DMS53 treated with DMSO at 0.1 percent for 48 hours (cell line): ENCODE measurements around the gene PLEKHH3.
"Not testable (repeated sequence)": the region's sequence is repeated elsewhere in the genome, so short reads cannot be mapped to it uniquely, and the experiment has no call there.

Source experiments
- DNase-seq: peaks from one replicate; lab custom pipeline; 2025; ENCODE audit not compliant: unreplicated experiment; lab: John Stamatoyannopoulos, UW

The PLEKHH3 gene

GRCh38 chr17:42673885-42674754 lies 2.7 kb downstream of the PLEKHH3 start:
- no peak for DNase-seq

DNA sequence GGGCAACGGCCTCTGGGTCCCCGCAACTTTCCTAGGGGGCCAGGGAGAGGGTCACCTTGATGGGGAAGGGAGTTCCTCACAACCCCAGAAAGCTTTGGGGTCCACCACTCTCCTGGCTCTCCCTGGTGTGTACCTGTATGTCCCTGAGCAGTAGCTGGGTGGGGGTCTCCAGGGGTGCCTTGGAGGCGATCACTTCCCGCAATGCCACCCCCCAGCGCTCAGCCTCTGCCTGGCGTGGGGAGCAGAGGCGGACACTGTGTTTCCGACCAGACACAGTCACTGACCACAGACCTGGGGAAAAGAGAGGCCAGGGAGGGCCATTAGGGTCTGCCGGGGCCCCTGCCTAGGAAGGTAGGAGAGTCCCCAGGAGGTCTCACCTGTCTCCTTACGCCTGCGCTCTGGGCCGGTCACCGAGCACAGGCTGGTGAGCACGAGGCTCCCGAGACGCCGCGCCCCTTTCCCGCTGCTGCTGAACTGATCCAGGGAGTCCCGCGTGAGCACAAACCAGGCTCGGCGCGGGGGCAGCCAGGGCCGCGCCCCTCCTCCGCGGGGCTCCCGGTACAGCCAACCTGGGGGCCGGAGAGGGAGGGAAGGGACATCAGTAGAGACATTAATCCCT lies 3.4 kb downstream of the PLEKHH3 start:
- DNase-seq: no peak

GRCh38 chr17:42672038-42672437 lies 4.8 kb downstream of the PLEKHH3 start:
- no peak for DNase-seq

- no peak for DNase-seq
These were observed 5.8 kb downstream of the PLEKHH3 start for GRCh38 chr17:42670789-42671657.

DNA sequence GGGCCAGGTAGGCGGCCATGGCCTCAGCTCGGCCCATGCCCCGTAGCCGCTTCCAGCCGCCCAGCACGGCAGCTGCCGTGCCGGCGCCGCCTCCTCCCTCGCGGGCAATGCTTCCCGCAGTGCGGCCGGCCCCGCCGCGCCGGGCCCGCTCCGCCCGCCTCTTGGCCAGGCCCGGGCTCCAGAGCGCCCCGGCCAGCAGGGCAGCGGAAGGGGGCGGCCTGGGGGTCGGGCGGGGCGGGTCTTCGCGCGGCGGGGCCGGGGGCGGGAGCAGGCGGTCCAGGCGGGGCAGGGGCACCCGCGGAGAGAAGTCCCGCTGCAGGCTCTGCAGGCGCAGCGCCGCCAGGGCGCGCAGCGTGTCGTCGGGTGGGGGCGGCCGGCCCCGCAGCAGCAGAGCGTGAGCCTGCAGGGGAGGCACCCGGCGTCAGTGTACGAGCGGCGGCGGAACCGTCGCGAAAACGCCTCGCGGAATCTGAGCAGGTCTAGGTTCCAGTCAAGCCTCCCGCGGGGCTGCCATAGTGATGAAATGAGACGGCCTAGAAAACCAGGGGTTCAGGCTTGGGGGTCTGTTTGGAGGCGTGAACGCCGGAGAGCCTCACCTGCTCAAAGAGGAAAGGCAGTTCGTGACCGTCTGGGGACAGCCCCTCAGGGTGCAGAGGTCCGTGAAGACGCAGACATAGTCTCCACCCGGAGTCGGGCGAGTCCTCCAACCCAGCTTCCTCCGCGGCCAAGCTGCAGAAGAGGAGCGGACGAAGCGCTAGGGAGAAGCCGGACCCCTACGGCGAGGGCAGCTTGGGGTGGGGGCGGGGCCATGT lies 6.6 kb downstream of the PLEKHH3 start:
- DNase-seq: no peak

- no peak for DNase-seq
These were observed 7.2 kb downstream of the PLEKHH3 start for GRCh38 chr17:42669705-42669976.

DNA sequence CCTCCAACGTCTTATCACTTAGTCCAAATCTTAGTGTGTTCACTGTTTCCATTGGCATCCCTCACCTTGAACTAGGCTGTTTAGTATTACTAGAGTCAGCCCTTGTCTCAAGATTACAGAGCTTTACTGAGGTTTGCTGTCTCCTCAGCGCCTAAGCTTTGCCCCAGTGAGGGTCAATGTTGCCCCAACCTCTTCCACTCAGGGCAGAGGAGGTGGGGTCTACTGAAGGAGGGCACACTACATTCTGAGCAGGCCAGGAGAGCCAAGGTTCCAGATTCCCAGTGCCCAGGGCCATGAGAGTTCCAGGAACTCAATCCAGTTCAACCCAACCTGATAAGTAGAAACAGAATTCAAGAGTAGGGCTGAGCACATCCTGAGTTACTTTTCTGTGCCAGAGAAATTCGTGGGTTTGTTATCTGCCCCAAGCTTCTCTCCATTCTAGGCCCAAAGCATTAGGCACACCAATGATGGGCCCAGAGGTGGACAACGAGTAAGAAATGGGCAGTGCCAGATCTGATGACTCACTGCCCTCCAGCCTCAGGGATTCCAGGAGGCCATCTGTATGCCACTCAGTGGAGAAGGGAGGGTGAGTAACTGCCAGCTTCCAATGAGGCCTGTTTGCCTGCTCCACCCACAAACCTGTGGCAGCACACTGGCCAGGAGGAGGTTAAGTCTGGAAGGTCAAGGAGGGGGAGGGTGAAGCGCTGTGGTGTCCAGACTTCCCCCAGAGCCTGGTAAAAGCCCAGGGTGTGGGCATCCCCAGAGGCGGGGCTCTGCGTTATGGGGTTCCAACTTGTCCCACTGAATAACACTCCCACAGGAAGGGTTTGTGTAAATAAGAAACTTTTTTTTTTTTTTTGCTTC lies 9.5 kb downstream of the PLEKHH3 start:
- DNase-seq: peak; percentile 58

GRCh38 chr17:42666126-42666525 lies 10.7 kb downstream of the PLEKHH3 start:
- not testable (repeated sequence) for DNase-seq

GRCh38 chr17:42665581-42666001 lies 11.2 kb downstream of the PLEKHH3 start:
- no peak for DNase-seq

GRCh38 chr17:42660692-42661345 lies 16.0 kb downstream of the PLEKHH3 start:
- DNase-seq: no peak

DNA sequence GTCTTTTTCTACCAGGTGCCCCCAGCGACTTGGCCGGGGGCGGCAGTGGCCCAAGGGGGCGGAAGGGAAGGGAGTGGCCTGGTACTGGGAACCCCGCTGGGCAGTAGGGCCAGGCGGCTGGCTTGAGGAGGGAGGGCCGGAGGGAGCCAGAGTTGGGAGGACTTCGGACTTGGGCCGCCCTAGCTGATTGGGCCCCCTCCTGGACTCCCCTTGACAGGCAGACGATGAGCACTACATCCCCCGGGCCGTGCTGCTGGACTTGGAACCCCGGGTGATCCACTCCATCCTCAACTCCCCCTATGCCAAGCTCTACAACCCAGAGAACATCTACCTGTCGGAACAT lies 16.9 kb downstream of the PLEKHH3 start:
- DNase-seq: not testable (repeated sequence)

GRCh38 chr17:42659079-42659931 lies 17.5 kb downstream of the PLEKHH3 start, which contains the start of gene TUBG2:
TUBG2 (plus strand) TSS chr17:42659284; CDS start chr17:42659504, 220 bp downstream.
- peak; percentile 91 for DNase-seq

DNA sequence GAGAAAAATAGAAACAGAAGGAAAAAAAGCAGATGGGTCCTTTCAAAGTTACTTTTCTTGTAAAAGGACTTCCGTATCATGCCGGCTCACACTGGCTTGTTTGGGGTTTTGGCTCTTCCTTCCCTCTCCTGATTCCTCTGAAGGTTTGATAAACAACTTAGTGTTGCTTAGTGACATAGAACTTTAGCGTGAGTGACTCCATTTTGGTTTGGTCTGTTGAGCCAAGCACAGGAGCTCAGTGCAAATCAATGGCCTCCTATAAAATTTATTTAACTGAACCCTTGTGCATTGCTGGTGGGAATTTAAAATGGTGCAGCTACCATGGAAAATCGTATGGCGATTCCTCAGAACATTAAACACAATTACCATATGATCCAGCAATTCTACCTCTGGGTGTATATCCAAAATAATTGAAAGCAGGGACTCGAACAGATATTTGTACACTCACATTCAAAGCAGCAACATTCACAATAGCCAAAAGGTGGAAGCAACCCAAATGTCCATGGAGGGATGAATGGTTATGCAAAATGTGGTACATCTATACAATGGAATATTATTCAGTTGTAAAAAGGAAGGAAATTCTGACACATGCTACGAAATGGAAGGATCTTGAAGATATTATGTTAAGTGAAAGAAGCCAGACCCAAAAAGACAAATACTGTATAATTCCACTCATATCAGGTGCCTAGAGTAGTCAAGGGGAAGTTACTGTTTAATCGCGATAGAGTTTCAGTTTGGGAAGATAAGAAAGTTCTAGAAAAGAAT lies 18.8 kb downstream of the PLEKHH3 start:
- DNase-seq: no peak

GRCh38 chr17:42655528-42655927 lies 21.3 kb downstream of the PLEKHH3 start:
- DNase-seq: no peak

- DNase-seq: no peak
These were observed 23.3 kb downstream of the PLEKHH3 start for GRCh38 chr17:42653179-42654124.

- DNase-seq: no peak
These were observed 25.4 kb downstream of the PLEKHH3 start for GRCh38 chr17:42651392-42651791.

DNA sequence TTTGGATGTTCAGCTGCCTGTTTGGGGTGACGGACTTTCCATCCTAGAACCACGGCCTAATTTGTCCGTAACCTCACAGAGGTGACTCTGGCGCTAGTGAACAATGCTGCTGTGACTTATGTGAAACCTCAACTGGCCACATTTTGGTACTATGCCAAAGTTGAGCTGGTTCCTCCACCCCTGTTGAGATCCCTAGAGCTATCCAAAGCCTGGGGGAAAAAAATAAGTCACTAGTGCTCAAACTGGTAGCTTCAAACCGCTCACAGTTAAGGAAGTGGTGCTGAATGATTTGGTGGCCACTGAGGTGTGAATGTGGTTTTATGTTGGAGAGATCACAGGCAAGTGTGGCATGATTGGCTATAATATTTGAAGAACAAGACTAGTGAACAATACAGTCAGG lies 29.0 kb downstream of the PLEKHH3 start:
- no peak for DNase-seq
